Uterus (tissue), 4 donors: ENCODE results near the gene PHIP. TPM values are rescaled to one million over a fixed set of nuclear protein-coding genes. Genes with fewer than 3 reads are reported as not detected.
"Not testable (repeated sequence)": the region's sequence is repeated elsewhere in the genome, so short reads cannot be mapped to it uniquely, and the experiment has no call there.

Experiments
- DNase-seq, 2 donors: peaks; one replicate each; pipeline ENCODE4 v3.0.0-alpha.2; 2019 to 2020
- H3K27ac ChIP-seq, 2 donors: fragments of 200-600 bp; sonication (generic); 1 replicate in 1 of 2; 2 replicates in 1 of 2; pipeline ENCODE4 v1.5.1; 2016 to 2018
- H3K27me3 ChIP-seq, 2 donors: fragments of 200-600 bp; sonication (generic); one replicate each; pipeline ENCODE4 v1.5.1; 2018 to 2019; ENCODE audit warnings: control low read depth in 1 of 2
- H3K36me3 ChIP-seq, 2 donors: fragments of 200-600 bp; sonication (generic); one replicate each; pipeline ENCODE4 v1.5.1; 2019; ENCODE audit warnings: control low read depth in 1 of 2
- H3K4me1 ChIP-seq, 2 donors: fragments of 200-600 bp; sonication (generic); one replicate each; pipeline ENCODE4 v1.5.1; 2018 to 2019; ENCODE audit warnings: control low read depth in 1 of 2
- H3K4me3 ChIP-seq, 2 donors: fragments of 200-600 bp; sonication (generic); 1 replicate in 1 of 2; 2 replicates in 1 of 2; pipeline ENCODE4 v1.5.1; 2018 to 2019; ENCODE audit warnings: mild to moderate bottlenecking in 1 of 2
- H3K9me3 ChIP-seq, 2 donors: fragments of 200-600 bp; sonication (generic); one replicate each; pipeline ENCODE4 v1.5.1; 2019; ENCODE audit warnings: control low read depth in 1 of 2
- CTCF ChIP-seq, 4 experiments: fragments of 200-600 bp in 2 of 4; fragments of 450-650 bp in 2 of 4; sonication (generic) in 2 of 4; IDR thresholded peaks; one replicate each; pipeline ENCODE4 v1.5.1; 2016 to 2019; ENCODE audit warnings: antibody characterized with exemption in 4 of 4, mild to moderate bottlenecking in 2 of 4, moderate library complexity in 1 of 4
- POLR2A ChIP-seq, 2 donors: fragments of 450-650 bp; IDR thresholded peaks; one replicate each; pipeline ENCODE4 v1.6.1; 2016; ENCODE audit warnings: antibody characterized with exemption in 2 of 2, mild to moderate bottlenecking in 1 of 2, moderate library complexity in 1 of 2
- intact Hi-C: fragments of 100-400 bp; cut with DNase I; formaldehyde crosslinking; loops from one replicate; pipeline ENCODE4 v1.15.1; 2023; ENCODE audit warnings: low total_unique reads
- total RNA-seq, 4 donors: library from RNA; depleted of rRNA in 3 of 4; stranded (reverse); fragments of >200 nt in 3 of 4; gene quantifications; one replicate each; pipeline versions ENCODE4 v1.1.0 to v1.2.4, GENCODE V29; 2014 to 2023
- donor health status: DM: yes; HTN: yes; CAD: no.

PHIP gene
- total RNA-seq, 4 donors from 2014 or later: 40.6 to 85.3 (median 53.9) TPM

DNA sequence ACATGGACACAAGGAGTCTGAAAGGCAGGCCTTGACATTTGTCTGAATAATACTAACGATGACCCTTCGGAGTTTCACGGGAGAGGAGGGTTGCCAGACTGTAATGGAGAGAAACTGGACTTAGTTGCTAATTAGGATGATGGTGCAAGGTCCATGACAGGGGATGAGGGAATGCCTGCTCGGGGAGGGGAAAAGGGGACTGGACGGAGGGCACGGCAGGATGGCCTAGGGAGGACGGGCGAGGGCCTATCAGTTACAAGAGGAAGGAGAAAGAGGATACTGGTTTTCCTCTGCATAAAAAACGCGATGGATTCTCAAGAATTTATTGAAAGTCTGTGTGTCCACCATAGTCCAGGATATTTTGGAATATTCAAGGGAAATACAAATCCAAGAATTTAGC lies 168.0 kb downstream of the PHIP start:
- no peaks in the 10 kb centered on the region for H3K4me1 ChIP-seq
- H3K9me3 ChIP-seq: no peaks in the 10 kb centered on the region
- H3K27ac ChIP-seq: no peak overlapping the region
- no peaks in the 10 kb centered on the region for H3K36me3 ChIP-seq
- intact Hi-C loops: no loop called here
- no peaks in the 10 kb centered on the region for H3K27me3 ChIP-seq
- no peak for DNase-seq
- peak overlapping the region in 1 of 2 donors; percentile 53 for H3K4me3 ChIP-seq
- TF ChIP-seq CTCF (IDR thresholded peaks at IDR 0.05) (no peak), POLR2A (IDR thresholded peaks at IDR 0.05) (no peak)

DNA sequence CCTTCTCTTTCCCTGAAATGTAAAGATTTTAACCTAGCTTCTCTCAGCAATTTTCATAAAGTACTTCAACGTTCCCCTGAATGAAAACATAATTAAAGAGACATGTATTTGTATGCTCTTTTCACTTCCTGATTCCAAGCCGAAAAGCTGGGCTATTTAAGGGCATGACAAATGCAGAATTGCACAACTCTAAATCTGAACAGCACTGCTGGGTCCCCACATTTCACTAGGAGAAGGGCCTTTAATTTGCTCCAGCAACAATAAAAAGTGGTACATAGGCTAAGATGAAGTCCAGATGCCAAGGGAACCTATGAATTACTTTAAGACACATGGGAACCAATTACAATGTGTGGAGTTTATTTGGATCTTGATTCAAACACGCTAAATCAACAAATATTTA lies 168.7 kb downstream of the PHIP start:
- Histone ChIP-seq H3K36me3 (no peaks in the 10 kb centered on the region), H3K4me1 (no peaks in the 10 kb centered on the region), H3K4me3 (no peak overlapping the region), H3K27me3 (no peaks in the 10 kb centered on the region), H3K9me3 (no peaks in the 10 kb centered on the region), H3K27ac (no peak overlapping the region)
- intact Hi-C loops: no loop called here
- TF ChIP-seq POLR2A (IDR thresholded peaks at IDR 0.05) (no peak), CTCF (IDR thresholded peaks at IDR 0.05) (no peak)
- no peak for DNase-seq

DNA sequence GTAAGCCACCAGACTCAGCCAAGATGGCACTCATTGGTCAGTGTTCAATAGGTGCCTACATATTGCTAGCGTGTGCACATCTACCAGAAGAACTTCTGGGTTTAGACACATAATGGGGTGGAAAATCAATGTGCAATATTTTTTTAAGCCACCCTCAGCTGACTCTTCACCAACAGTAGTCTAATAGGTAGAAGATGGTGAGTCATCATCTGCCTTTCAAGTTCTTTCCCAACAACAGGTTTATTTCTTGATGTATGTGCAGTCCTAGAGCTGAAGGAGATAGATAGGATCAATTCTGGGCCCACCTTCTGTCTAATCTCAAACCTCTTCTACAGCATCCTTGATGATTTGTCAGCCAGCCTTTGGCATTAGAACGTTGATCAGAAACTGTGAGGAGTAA lies 169.4 kb downstream of the PHIP start:
- no peak for DNase-seq
- no peak overlapping the region for H3K27ac ChIP-seq
- H3K27me3 ChIP-seq: no peaks in the 10 kb centered on the region
- H3K4me1 ChIP-seq: no peaks in the 10 kb centered on the region
- H3K4me3 ChIP-seq: no peak overlapping the region
- H3K9me3 ChIP-seq: no peaks in the 10 kb centered on the region
- no peaks in the 10 kb centered on the region for H3K36me3 ChIP-seq
- intact Hi-C loops: no loop called here
- TF ChIP-seq POLR2A (IDR thresholded peaks at IDR 0.05) (no peak), CTCF (IDR thresholded peaks at IDR 0.05) (no peak)

DNA sequence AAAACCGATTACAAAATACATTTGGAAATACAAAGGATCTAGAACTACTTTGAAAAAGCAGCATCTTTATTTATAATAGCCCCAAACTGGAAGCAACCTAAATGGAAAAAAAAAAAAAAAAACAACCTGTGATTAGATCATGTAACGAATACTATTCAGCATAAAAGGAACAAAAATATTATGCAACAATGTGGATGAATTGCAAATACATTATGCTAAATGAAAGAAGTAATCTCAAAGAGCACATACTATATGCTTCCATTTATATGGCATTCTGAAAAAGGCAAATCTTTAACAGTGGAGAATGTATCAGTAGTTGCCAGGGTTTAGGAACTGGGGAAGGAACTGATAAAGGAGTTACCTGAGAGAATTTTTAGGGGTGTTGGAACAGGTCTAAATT lies 181.8 kb downstream of the PHIP start:
- Histone ChIP-seq H3K27ac (no peak overlapping the region), H3K4me3 (no peak overlapping the region), H3K27me3 (no peaks in the 10 kb centered on the region), H3K36me3 (no peaks in the 10 kb centered on the region), H3K9me3 (no peaks in the 10 kb centered on the region), H3K4me1 (no peaks in the 10 kb centered on the region)
- intact Hi-C loops: no loop called here
- DNase-seq: no peak
- no peak for TF ChIP-seq CTCF (IDR thresholded peaks at IDR 0.05)
- no peak for TF ChIP-seq POLR2A (IDR thresholded peaks at IDR 0.05)

GRCh38 chr6:78889901-78890300 lies 188.2 kb downstream of the PHIP start:
- H3K36me3 ChIP-seq, H3K4me1 ChIP-seq, H3K4me3 ChIP-seq, H3K9me3 ChIP-seq, intact Hi-C loops, H3K27ac ChIP-seq, DNase-seq, H3K27me3 ChIP-seq: not testable (repeated sequence)

Other genes starting within 250 kb of the PHIP start
- gene IRAK1BP1, start 210.7 kb downstream of the PHIP start, total RNA-seq: 10 to 100 TPM in 2 of 4 donors, 1 to 10 TPM in 2; 3.2 to 20.0 (median 7.9) TPM
- gene HMGN3, start 156.4 kb upstream of the PHIP start, total RNA-seq: 10 to 100 TPM; 45.1 to 77.6 (median 59.4) TPM